ENCODE data around the gene OLFML1. TPM values are rescaled to one million over a fixed set of nuclear protein-coding genes. Genes with fewer than 3 reads are reported as not detected.
A peak's percentile ranks its signal among the peaks of the same experiment; 100 is the strongest.

Gene OLFML1
- polyA plus RNA-seq, 2 donors, result 0.49 to 1.2 TPM

DNA sequence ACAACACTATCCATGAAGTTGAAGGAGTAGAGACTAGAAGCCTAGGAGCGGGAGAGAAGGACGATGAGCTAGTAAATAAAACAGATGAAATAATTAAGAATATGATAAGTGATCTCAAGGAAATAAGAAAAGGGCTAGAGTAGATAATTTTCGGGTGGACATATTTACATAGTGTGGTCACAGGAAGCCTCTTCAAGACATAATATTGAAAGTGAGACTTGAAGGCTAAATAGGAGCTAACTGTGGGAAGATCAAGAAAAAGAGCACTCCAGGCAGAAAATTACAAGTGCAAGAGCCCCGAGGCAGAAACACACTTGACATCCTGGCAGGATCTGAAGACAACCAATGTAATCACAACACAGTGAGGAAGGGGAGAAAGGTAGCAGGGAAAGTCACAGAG, 16.6 kb downstream of the OLFML1 start:
- Histone ChIP-seq H3K4me1 (ENCODE audit: control insufficient read depth in 2 of 2, insufficient read depth in 2 of 2, low read length in 1 of 2) (no peaks in the 10 kb centered on the region), H3K27ac (ENCODE audit: low read depth in 2 of 2, low read length in 1 of 2) (no peak overlapping the region), H3K27me3 (ENCODE audit: control insufficient read depth in 1 of 2, insufficient read depth in 2 of 2, low read length in 2 of 2) (no peaks in the 10 kb centered on the region), H3K4me3 (ENCODE audit: low read depth in 1 of 2, low read length in 2 of 2) (no peak overlapping the region), H3K36me3 (ENCODE audit: control insufficient read depth in 2 of 2, insufficient read depth in 2 of 2, low read length in 1 of 2) (peaks cover 0 to 2% of the 10 kb centered on the region in 2 donors), H3K9me3 (ENCODE audit: control insufficient read depth in 2 of 2, insufficient read depth in 1 of 2, low read depth in 1 of 2, low read length in 1 of 2) (no peaks in the 10 kb centered on the region)
- 85 to 89% methylated on average over 4 of the region's 4 CpGs for WGBS, 2 donors

GRCh38 chr11:7506243-7506642, 20.9 kb downstream of the OLFML1 start:
- no peak overlapping the region for H3K27ac ChIP-seq (ENCODE audit: low read depth in 2 of 2, low read length in 1 of 2)
- H3K4me3 ChIP-seq (ENCODE audit: low read depth in 1 of 2, low read length in 2 of 2), result no peak overlapping the region
- H3K27me3 ChIP-seq (ENCODE audit: control insufficient read depth in 1 of 2, insufficient read depth in 2 of 2, low read length in 2 of 2), result no peaks in the 10 kb centered on the region
- no peaks in the 10 kb centered on the region for H3K9me3 ChIP-seq (ENCODE audit: control insufficient read depth in 2 of 2, insufficient read depth in 1 of 2, low read depth in 1 of 2, low read length in 1 of 2)
- no peaks in the 10 kb centered on the region for H3K36me3 ChIP-seq (ENCODE audit: control insufficient read depth in 2 of 2, insufficient read depth in 2 of 2, low read length in 1 of 2)
- peaks cover 0 to under 1% of the 10 kb centered on the region in 2 donors for H3K4me1 ChIP-seq (ENCODE audit: control insufficient read depth in 2 of 2, insufficient read depth in 2 of 2, low read length in 1 of 2)
- 96 to 99% methylated on average over 3 of the region's 3 CpGs for WGBS, 2 donors

GRCh38 chr11:7508087-7508486, 22.8 kb downstream of the OLFML1 start:
- Histone ChIP-seq H3K27ac (ENCODE audit: low read depth in 2 of 2, low read length in 1 of 2) (no peak overlapping the region), H3K4me1 (ENCODE audit: control insufficient read depth in 2 of 2, insufficient read depth in 2 of 2, low read length in 1 of 2) (peaks cover 0 to 7% of the 10 kb centered on the region in 2 donors), H3K36me3 (ENCODE audit: control insufficient read depth in 2 of 2, insufficient read depth in 2 of 2, low read length in 1 of 2) (peaks cover 0 to 2% of the 10 kb centered on the region in 2 donors), H3K4me3 (ENCODE audit: low read depth in 1 of 2, low read length in 2 of 2) (no peak overlapping the region), H3K9me3 (ENCODE audit: control insufficient read depth in 2 of 2, insufficient read depth in 1 of 2, low read depth in 1 of 2, low read length in 1 of 2) (no peaks in the 10 kb centered on the region), H3K27me3 (ENCODE audit: control insufficient read depth in 1 of 2, insufficient read depth in 2 of 2, low read length in 2 of 2) (no peaks in the 10 kb centered on the region)
- WGBS, 2 donors, result 80 to 95% methylated on average over 3 of the region's 3 CpGs

- Histone ChIP-seq H3K4me1 (ENCODE audit: control insufficient read depth in 2 of 2, insufficient read depth in 2 of 2, low read length in 1 of 2) (peaks cover 0 to 7% of the 10 kb centered on the region in 2 donors), H3K9me3 (ENCODE audit: control insufficient read depth in 2 of 2, insufficient read depth in 1 of 2, low read depth in 1 of 2, low read length in 1 of 2) (no peaks in the 10 kb centered on the region), H3K27me3 (ENCODE audit: control insufficient read depth in 1 of 2, insufficient read depth in 2 of 2, low read length in 2 of 2) (no peaks in the 10 kb centered on the region), H3K36me3 (ENCODE audit: control insufficient read depth in 2 of 2, insufficient read depth in 2 of 2, low read length in 1 of 2) (peaks cover 0 to 2% of the 10 kb centered on the region in 2 donors), H3K4me3 (ENCODE audit: low read depth in 1 of 2, low read length in 2 of 2) (no peak overlapping the region), H3K27ac (ENCODE audit: low read depth in 2 of 2, low read length in 1 of 2) (no peak overlapping the region)
- WGBS, 2 donors, result 97 to 100% methylated on average over 2 of the region's 2 CpGs
These were observed 24.7 kb downstream of the OLFML1 start for GRCh38 chr11:7509966-7510365.

DNA sequence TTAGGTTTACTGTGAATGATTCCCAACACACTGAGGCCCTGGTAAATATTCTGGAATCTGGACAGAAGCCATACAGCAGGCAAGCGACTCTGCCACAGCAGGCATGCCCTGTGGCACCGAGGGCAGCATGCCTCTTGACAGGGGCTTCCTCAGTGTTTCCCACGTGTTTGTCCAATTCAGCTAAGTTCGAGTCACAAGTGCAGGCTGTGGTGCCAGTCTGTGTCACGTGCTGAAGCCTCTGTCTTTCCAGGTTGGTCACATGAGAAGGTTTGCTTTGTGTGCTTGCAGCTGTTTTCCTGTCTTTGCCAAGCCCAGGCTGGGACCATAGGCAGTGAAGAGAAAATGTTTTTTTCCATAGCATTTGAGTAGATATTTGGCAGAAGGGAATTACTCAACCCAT, 26.1 kb downstream of the OLFML1 start:
- no peaks in the 10 kb centered on the region for H3K27me3 ChIP-seq (ENCODE audit: control insufficient read depth in 1 of 2, insufficient read depth in 2 of 2, low read length in 2 of 2)
- H3K36me3 ChIP-seq (ENCODE audit: control insufficient read depth in 2 of 2, insufficient read depth in 2 of 2, low read length in 1 of 2), result peaks cover 0 to 2% of the 10 kb centered on the region in 2 donors
- WGBS, 2 donors, result 18 to 22% methylated on average over 5 of the region's 5 CpGs
- H3K4me1 ChIP-seq (ENCODE audit: control insufficient read depth in 2 of 2, insufficient read depth in 2 of 2, low read length in 1 of 2), result peaks cover 0 to 7% of the 10 kb centered on the region in 2 donors
- no peaks in the 10 kb centered on the region for H3K9me3 ChIP-seq (ENCODE audit: control insufficient read depth in 2 of 2, insufficient read depth in 1 of 2, low read depth in 1 of 2, low read length in 1 of 2)
- H3K27ac ChIP-seq (ENCODE audit: low read depth in 2 of 2, low read length in 1 of 2), result peak overlapping the region in 1 of 2 donors; percentile 45
- H3K4me3 ChIP-seq (ENCODE audit: low read depth in 1 of 2, low read length in 2 of 2), result no peak overlapping the region

- 15 to 18% methylated on average over 18 of the region's 18 CpGs for WGBS, 2 donors
- no peaks in the 10 kb centered on the region for H3K9me3 ChIP-seq (ENCODE audit: control insufficient read depth in 2 of 2, insufficient read depth in 1 of 2, low read depth in 1 of 2, low read length in 1 of 2)
- H3K4me1 ChIP-seq (ENCODE audit: control insufficient read depth in 2 of 2, insufficient read depth in 2 of 2, low read length in 1 of 2), result peaks cover 0 to 7% of the 10 kb centered on the region in 2 donors
- H3K4me3 ChIP-seq (ENCODE audit: low read depth in 1 of 2, low read length in 2 of 2), result peak overlapping the region; percentile 80 to 84
- H3K36me3 ChIP-seq (ENCODE audit: control insufficient read depth in 2 of 2, insufficient read depth in 2 of 2, low read length in 1 of 2), result peaks cover 0 to 2% of the 10 kb centered on the region in 2 donors
- H3K27me3 ChIP-seq (ENCODE audit: control insufficient read depth in 1 of 2, insufficient read depth in 2 of 2, low read length in 2 of 2), result no peaks in the 10 kb centered on the region
- peak overlapping the region; percentile 85 to 96 for H3K27ac ChIP-seq (ENCODE audit: low read depth in 2 of 2, low read length in 1 of 2)
These were observed 27.4 kb downstream of the OLFML1 start for GRCh38 chr11:7512525-7513233.

- WGBS, 2 donors, result 1% methylated on average over 55 to 79 of the region's 79 CpGs
- H3K4me1 ChIP-seq (ENCODE audit: control insufficient read depth in 2 of 2, insufficient read depth in 2 of 2, low read length in 1 of 2), result peaks cover 0 to 7% of the 10 kb centered on the region in 2 donors
- peaks cover 0 to 2% of the 10 kb centered on the region in 2 donors for H3K36me3 ChIP-seq (ENCODE audit: control insufficient read depth in 2 of 2, insufficient read depth in 2 of 2, low read length in 1 of 2)
- peak within 1 kb of the TSS; percentile 85 to 96 for H3K27ac ChIP-seq (ENCODE audit: low read depth in 2 of 2, low read length in 1 of 2)
- H3K27me3 ChIP-seq (ENCODE audit: control insufficient read depth in 1 of 2, insufficient read depth in 2 of 2, low read length in 2 of 2), result no peaks in the 10 kb centered on the region
- H3K9me3 ChIP-seq (ENCODE audit: control insufficient read depth in 2 of 2, insufficient read depth in 1 of 2, low read depth in 1 of 2, low read length in 1 of 2), result no peaks in the 10 kb centered on the region
- H3K4me3 ChIP-seq (ENCODE audit: low read depth in 1 of 2, low read length in 2 of 2), result peak within 1 kb of the TSS; percentile 80 to 84
These were observed 28.2 kb downstream of the OLFML1 start, which contains the start of gene PPFIBP2 for GRCh38 chr11:7513234-7514098. Gene PPFIBP2, plus strand, starts transcription at chr11:7513999. Its CDS starts 35,477 bp downstream, at chr11:7549476.

- peaks cover 0 to 7% of the 10 kb centered on the region in 2 donors for H3K4me1 ChIP-seq (ENCODE audit: control insufficient read depth in 2 of 2, insufficient read depth in 2 of 2, low read length in 1 of 2)
- no peaks in the 10 kb centered on the region for H3K27me3 ChIP-seq (ENCODE audit: control insufficient read depth in 1 of 2, insufficient read depth in 2 of 2, low read length in 2 of 2)
- peak overlapping the region; percentile 85 to 96 for H3K27ac ChIP-seq (ENCODE audit: low read depth in 2 of 2, low read length in 1 of 2)
- H3K4me3 ChIP-seq (ENCODE audit: low read depth in 1 of 2, low read length in 2 of 2), result peak overlapping the region; percentile 80 to 84
- H3K9me3 ChIP-seq (ENCODE audit: control insufficient read depth in 2 of 2, insufficient read depth in 1 of 2, low read depth in 1 of 2, low read length in 1 of 2), result no peaks in the 10 kb centered on the region
- 1 to 2% methylated on average over 31 of the region's 31 CpGs for WGBS, 2 donors
- peaks cover 0 to 2% of the 10 kb centered on the region in 2 donors for H3K36me3 ChIP-seq (ENCODE audit: control insufficient read depth in 2 of 2, insufficient read depth in 2 of 2, low read length in 1 of 2)
These were observed 28.8 kb downstream of the OLFML1 start for GRCh38 chr11:7514099-7514591.

GRCh38 chr11:7515447-7515886, 30.2 kb downstream of the OLFML1 start:
- H3K36me3 ChIP-seq (ENCODE audit: control insufficient read depth in 2 of 2, insufficient read depth in 2 of 2, low read length in 1 of 2), result peaks cover 0 to 2% of the 10 kb centered on the region in 2 donors
- H3K4me3 ChIP-seq (ENCODE audit: low read depth in 1 of 2, low read length in 2 of 2), result no peak overlapping the region
- WGBS, 2 donors, result 91 to 94% methylated on average over 1 of the region's 1 CpG
- no peaks in the 10 kb centered on the region for H3K27me3 ChIP-seq (ENCODE audit: control insufficient read depth in 1 of 2, insufficient read depth in 2 of 2, low read length in 2 of 2)
- peaks cover 0 to 7% of the 10 kb centered on the region in 2 donors for H3K4me1 ChIP-seq (ENCODE audit: control insufficient read depth in 2 of 2, insufficient read depth in 2 of 2, low read length in 1 of 2)
- H3K27ac ChIP-seq (ENCODE audit: low read depth in 2 of 2, low read length in 1 of 2), result no peak overlapping the region
- no peaks in the 10 kb centered on the region for H3K9me3 ChIP-seq (ENCODE audit: control insufficient read depth in 2 of 2, insufficient read depth in 1 of 2, low read depth in 1 of 2, low read length in 1 of 2)

All from esophagus (tissue), 2 donors.